BE2C (cell line): ENCODE measurements around the gene IGFBP4.

Experiments used
- DNase-seq: peaks from one replicate; pipeline ENCODE4 v3.0.0-alpha.2; 2020
- H3K27me3 ChIP-seq: fragments of 250-450 bp; sonication (Bioruptor Pico); 2 replicates; pipeline ENCODE4 v1.5.1; 2020; ENCODE audit warnings: mild to moderate bottlenecking
- H3K36me3 ChIP-seq: fragments of 250-450 bp; sonication (Bioruptor Pico); 2 replicates; pipeline ENCODE4 v1.5.1; 2020; ENCODE audit warnings: mild to moderate bottlenecking
- H3K4me1 ChIP-seq: fragments of 250-450 bp; sonication (Bioruptor Pico); 2 replicates; pipeline ENCODE4 v1.5.1; 2020
- H3K4me3 ChIP-seq: 2 replicates; pipeline ENCODE4 v1.5.1; 2011; ENCODE audit warnings: low read depth, low read length
- H3K9me3 ChIP-seq: fragments of 250-450 bp; sonication (Bioruptor Pico); 2 replicates; pipeline ENCODE4 v1.5.1; 2020
- TF ChIP-seq, protein P1 (sequence below): IDR thresholded peaks from 2 replicates; pipeline ENCODE4 v1.5.1; 2012; ENCODE audit warnings: mild to moderate bottlenecking, low read depth, low read length

Gene IGFBP4

DNA sequence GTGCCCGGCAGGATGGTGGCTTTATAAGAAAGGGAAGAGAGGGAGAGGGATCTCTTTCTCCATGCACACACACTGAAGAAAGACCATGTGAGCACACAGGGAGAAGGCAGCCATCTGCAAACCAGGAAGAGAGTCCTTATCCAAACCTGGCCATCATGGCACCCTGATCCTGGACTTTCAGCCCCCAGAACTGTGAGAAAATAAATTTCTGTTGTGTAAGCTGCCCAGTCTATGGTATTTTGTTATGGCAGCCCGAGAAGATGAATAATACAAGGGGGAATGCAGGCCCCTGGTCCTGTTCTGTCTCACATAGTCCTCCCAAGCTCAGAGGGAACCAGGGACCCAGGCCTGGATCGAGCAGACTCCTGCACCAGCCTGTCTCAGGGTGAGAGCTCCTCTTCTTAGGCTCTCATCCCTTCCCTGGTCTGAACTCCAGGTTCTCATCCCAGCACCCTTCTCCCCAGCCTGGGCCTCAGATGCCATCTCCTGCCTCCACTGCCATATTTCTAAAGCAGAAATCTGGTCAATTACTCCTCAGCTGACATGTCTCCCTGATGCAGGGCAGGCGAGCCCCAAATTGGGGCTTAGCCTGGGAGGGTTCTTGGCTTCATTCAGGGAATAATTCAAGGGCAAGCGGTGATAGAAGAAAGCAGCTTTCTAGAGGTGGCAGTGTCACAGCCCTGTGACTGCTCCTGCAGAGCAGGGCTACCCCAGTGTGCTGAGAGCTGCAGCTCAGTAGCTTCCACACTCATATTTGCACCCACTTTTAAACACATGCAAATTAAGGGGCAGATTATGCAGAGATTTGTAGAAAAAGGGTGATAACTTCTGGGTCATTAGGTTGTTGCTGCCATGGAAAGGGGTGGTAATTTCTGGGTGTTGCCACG, 28.8 kb downstream of the IGFBP4 start:
- Histone ChIP-seq H3K4me3 (no peak overlapping the region), H3K4me1 (peaks cover 15% of the 10 kb centered on the region), H3K27me3 (no peaks in the 10 kb centered on the region), H3K9me3 (no peaks in the 10 kb centered on the region), H3K36me3 (no peaks in the 10 kb centered on the region)
- DNase-seq = no peak
- TF ChIP-seq, protein P1, sequence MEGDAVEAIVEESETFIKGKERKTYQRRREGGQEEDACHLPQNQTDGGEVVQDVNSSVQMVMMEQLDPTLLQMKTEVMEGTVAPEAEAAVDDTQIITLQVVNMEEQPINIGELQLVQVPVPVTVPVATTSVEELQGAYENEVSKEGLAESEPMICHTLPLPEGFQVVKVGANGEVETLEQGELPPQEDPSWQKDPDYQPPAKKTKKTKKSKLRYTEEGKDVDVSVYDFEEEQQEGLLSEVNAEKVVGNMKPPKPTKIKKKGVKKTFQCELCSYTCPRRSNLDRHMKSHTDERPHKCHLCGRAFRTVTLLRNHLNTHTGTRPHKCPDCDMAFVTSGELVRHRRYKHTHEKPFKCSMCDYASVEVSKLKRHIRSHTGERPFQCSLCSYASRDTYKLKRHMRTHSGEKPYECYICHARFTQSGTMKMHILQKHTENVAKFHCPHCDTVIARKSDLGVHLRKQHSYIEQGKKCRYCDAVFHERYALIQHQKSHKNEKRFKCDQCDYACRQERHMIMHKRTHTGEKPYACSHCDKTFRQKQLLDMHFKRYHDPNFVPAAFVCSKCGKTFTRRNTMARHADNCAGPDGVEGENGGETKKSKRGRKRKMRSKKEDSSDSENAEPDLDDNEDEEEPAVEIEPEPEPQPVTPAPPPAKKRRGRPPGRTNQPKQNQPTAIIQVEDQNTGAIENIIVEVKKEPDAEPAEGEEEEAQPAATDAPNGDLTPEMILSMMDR = no peak

DNA sequence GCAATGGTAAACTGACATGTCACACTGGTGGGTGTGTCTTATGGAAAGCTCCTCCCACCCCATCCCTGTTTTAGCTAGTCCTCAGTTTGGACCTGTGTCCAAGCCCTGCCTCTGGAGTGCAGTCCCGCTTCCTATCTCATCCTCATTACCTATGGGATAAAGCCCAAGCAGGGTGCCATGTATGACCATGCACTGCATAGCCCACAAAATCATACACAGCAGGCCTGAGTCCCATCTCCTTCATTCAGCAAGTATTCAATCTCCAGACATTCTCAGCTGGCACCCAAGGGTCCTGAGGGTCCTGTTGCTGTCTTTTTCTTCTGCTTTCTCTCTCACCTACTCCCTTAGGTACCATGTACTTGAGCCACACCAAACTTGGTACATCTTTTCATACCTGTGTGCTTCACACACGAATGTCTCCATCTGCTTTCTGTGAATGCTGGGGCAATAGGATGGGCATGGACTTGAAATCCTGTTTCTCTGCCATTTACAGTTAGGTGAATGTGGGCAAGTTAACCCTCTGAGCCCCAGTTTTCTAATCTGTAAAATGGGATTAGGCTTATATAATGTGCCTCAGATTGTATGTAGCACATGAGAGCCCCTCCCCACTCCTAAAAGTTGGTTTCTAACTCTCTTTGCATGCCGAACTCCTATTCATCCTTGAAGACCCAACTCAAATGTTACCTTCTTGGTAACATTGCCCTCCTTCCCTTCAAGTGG, 29.6 kb downstream of the IGFBP4 start:
- no peaks in the 10 kb centered on the region for H3K36me3 ChIP-seq
- no peaks in the 10 kb centered on the region for H3K27me3 ChIP-seq

DNA sequence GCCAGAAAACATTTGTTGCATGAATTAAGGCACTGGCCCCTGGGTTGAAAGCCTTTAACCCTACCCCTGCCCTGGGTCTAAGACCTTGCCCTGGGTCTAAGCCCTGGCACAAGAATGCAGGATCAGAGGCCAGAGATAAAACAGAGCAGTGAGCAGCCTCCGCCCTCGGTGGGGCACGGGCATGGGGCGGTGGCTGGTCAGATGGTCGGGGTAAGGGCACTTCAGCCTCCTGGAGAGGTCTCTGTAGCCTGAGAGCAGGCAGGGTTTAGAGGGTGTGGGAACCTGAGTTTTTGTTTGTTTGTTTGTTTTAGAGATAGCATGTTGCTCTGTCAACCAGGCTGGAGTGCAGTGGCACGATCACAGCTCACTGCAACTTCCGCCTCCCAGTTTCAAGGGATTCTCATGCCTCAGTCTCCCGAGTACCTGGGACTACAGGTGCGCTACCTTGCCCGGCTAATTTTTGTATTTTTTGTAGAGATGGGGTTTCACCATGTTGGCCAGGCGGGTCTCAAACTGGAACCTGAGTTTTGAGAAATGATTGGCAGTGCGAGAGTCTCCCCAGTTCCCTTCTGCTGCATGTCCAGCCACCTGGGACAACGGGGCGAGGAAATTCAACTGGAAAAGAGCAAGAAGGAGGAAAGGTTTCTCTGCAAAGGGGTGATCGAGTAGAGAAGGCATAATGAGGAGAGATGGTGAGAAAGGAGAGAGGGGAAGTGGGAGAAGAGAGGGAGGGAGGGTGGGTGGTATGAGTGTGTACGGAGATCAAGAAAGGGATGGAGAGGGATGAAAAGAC, 30.5 kb downstream of the IGFBP4 start:
- no peaks in the 10 kb centered on the region for H3K36me3 ChIP-seq
- H3K9me3 ChIP-seq = no peaks in the 10 kb centered on the region
- TF ChIP-seq, protein P1 = no peak
- H3K4me3 ChIP-seq = no peak overlapping the region
- H3K27me3 ChIP-seq = no peaks in the 10 kb centered on the region
- DNase-seq = no peak
- peaks cover 15% of the 10 kb centered on the region for H3K4me1 ChIP-seq

More for the DNA sequence above, 29.6 kb downstream of the IGFBP4 start:
- Histone ChIP-seq H3K4me3 (no peak overlapping the region), H3K9me3 (no peaks in the 10 kb centered on the region), H3K4me1 (peaks cover 15% of the 10 kb centered on the region)
- no peak for DNase-seq
- TF ChIP-seq, protein P1 = no peak

DNA sequence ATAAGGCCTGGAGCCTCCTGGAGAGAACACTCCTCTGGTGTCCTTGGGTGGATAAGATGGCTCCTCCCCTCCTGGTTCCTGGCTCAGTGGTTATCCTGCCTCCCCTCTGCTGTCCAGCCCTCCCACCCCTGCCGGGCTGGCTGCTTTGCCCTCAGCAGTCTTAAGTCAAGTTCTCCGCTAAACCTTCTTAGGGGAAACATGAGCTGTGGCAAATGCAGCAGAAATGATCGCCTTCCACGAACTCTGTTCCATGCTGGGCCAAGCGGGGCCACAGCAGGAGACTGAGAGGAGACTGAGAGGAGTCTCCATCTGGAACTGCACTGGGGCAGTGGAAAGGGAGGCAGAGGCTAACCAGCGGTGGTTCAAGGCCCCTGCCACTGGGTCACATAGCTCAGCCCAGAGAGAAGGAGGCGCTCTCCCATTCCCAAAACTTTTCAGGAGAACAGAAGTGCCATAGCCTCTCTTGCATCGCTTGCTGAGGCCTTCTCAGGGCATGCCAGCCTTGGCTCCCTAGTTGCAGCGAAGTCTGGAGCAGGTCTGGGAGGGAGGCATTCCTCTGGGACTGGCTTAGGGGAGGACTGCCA, 31.3 kb downstream of the IGFBP4 start:
- H3K27me3 ChIP-seq = no peaks in the 10 kb centered on the region
- H3K9me3 ChIP-seq = no peaks in the 10 kb centered on the region
- TF ChIP-seq, protein P1 = no peak
- no peaks in the 10 kb centered on the region for H3K36me3 ChIP-seq
- peaks cover 15% of the 10 kb centered on the region for H3K4me1 ChIP-seq
- DNase-seq = no peak
- no peak overlapping the region for H3K4me3 ChIP-seq

DNA sequence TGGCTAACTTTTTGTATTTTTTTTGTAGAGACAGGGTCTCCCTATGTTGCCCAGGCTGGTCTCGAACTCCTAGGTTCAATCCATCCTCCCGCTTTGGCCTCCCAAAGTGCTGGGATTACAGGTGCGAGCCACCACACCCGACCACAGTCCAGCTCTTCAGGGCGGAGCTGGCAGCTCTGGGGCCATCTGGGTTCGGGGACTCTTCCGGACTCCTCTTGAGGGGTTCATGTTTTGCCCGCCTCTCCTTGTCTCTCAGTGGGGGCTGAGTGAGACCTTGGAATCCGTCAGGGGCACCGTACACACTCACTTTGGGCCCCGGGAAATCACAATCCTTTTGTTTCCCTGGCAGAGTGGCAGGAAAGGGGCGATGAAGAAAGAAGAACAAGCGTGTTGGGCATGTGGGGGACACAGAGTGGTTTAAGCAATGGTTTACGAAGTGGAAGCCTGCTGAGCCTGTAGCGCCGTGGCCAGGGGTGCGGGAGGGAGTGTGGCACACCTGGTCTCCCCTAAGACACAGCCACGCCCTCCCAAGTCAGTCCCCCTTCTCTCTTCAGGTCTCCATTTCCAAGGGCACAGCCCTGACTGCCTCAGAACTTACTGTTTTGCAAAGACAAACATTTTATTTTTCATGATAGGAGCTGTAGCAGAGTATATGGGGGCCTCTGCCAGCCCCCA, 32.1 kb downstream of the IGFBP4 start:
- Histone ChIP-seq H3K4me3 (no peak overlapping the region), H3K9me3 (no peaks in the 10 kb centered on the region), H3K36me3 (no peaks in the 10 kb centered on the region), H3K27me3 (no peaks in the 10 kb centered on the region), H3K4me1 (peaks cover 15% of the 10 kb centered on the region)
- TF ChIP-seq, protein P1 = no peak
- no peak for DNase-seq
